GM19240 (cell line): ENCODE measurements around the gene REG3A.

ENCODE experiments used
- DNase-seq: peaks from one replicate; pipeline ENCODE4 v3.0.0; 2011; ENCODE audit warnings: low spot score; ENCODE audit not compliant: insufficient read length

Gene REG3A

GRCh38 chr2:79159653-79160052 is at the start of gene REG3A:
REG3A (minus strand) TSS chr2:79159753; CDS start chr2:79159405, 348 bp downstream.
- DNase-seq = no peak

DNA sequence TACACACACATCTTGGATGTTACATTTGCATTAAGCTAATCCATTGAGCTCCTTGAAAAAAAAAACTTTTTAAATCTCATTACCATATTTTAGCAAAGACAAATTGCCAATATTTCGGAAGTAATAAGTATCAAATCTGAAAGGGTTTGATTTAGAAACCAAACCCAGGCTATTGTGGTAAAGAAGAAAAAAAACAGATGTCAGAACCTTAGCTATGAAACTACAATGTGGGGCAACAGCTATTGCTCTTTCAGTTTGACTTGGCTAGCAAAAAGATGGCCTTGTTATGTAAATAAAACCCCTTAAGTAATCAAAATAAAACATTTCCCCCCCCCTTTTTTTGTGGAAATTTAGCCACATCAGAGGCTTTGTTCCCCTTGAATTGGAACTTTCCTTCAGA is 41.2 kb upstream of the REG3A start:
- no peak for DNase-seq

GRCh38 chr2:79191816-79192215 is 32.3 kb upstream of the REG3A start:
- DNase-seq = no peak

DNA sequence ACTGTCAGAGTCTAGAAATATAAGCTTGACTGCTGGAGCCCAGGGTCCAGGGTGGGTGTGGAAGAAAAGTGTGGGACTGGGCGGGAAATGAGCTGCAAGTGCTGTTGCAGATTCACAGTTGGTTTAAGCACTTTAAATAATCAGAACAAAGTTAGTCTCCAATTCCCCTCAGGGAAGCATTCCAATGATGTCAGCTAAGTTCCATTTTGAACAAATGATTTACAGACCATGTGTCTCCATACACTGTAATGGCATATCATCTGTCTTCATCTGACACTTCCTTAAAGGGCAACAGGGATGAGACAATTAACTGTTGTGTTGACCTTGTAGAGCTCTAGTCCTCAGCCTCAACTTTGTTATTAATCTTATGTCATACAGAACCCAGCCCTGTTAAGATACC is 31.5 kb upstream of the REG3A start:
- DNase-seq = no peak

DNA sequence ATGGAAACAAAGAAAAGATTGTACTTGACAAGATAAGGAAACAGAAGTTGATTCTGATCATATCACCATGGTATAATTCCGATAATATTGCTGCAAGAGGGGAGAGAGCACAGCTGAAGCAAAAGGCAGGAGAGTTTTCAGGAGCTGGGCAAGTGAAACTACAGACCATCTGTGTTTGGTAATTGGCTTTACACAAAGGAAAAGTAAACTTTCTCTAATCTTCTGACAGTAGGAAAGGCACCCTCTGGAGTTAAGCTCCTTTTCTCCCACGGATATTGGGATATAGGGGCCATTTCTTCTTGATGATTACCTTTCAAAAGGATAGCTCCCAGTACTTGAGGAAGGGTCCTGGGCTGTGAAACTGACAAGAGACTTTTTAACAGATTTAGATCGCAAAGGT is 29.9 kb upstream of the REG3A start:
- DNase-seq = no peak

DNA sequence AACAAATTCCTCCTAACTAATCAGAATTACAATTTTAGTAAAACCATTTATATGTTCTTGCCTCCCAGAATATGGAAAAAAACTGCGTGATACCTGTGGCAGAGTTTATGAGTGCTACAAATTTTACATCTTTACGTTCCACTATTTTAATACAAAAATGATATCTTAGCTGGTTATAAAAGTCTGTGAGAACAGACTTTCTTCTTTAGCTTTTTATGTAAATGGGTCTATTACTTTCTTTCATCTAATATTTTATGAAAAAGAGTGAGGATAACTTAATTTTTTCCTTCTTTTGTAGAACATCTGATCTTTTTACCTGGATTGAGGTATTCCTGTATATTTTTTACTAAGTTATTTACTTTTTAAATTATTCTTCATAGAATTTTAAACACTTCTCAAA is 22.1 kb upstream of the REG3A start:
- no peak for DNase-seq

DNA sequence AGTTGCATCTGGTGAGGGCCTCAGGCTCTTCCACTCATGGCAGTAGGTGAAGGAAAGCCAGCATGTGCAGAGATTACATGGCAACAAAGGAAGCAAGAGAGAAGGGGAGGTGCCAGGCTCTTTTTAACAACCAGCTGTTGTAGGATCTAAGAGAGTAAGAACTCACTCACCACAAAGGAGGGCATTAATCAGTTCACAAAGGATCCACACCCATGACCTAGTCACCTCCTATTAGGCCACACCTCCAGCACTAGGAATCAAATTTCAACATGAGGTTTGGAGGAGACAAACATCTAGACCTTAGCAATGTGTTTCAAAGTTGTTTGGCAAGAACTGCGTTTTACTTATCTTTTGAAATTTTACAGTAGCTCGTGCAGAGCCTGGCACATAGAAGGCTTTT is 20.5 kb upstream of the REG3A start:
- no peak for DNase-seq

DNA sequence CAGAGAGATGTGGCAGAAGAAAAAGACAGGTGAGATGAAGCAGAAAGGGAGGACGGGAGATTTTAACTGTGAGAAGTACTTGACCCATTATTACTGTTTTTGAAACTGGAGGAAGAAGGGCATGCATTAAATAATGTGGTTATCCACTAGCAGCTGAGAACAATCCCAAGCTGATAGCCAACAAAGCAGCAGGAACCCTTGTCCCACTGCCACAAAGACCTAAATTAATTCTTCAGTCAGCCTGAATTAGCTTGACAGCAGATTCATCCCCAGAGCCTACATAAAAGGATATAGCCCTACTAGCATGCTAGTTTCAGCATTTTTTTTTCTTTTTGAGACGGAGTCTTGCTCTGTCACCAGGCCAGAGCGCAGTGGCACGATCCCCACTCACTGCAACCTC is 19.5 kb upstream of the REG3A start:
- DNase-seq = no peak

GRCh38 chr2:79178076-79178674 is 18.6 kb upstream of the REG3A start:
- DNase-seq = no peak

DNA sequence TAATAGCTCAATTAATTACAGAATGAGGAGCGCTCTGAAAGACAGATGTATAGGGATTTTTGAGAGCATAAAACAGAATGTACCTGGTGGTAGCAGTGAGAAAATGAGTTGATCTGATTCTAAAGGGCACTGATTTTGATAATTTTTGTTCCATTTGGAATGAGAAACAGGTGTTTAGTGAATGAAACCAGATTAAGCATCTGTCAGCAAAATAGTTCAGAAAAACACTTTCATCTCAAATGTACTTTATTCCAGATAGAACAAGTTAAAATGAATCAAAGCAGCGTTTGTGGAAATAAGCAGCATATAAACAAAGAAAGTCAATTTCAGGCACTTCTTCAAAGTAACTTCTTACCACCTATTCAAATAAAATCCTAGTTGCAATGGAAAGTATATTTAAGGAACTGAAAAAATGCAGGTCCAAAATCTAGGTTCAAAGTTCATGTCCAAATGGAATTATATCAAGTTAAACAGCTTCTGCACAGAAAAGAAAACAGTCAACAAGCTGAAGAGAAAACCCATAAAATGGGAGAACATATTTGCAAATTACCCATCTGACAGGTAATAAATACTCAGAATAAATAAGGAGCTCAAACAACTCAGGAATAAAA is 11.9 kb upstream of the REG3A start:
- no peak for DNase-seq

DNA sequence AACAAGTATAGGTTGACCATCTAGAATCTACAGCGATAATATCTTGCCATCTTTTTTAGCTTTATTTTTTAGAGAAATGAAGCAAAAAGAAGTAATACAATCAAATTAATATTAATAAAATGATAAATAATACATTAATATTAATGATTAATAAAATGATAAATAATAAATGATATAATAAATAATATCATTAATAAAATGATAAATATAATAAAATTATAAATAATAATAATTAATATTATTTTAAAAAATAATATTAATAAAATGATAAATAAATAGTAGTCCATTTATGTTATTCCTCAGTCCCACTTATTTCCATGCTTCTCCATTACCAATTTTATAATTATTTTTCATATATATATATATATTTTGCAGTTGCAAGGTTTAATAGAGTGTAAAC is 3.2 kb upstream of the REG3A start:
- DNase-seq = no peak

DNA sequence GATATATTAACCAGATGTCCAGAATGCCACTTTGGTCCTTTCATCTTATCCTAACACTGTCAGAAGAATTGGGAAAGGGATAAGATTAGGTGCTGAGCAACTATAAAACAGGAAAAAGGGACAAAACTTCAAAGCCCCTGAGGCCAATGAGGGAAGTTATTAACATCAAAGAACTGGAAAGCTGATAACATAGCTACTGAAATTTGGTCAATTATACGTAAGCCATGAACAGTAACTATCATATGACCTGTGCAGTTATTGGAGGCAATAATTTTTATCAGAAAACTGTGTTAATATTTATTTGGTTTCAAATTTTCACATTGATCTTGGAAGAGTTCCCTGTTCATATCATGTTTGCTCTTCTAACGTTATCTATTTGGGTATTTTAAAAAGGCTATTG is 2.6 kb upstream of the REG3A start:
- DNase-seq = no peak

DNA sequence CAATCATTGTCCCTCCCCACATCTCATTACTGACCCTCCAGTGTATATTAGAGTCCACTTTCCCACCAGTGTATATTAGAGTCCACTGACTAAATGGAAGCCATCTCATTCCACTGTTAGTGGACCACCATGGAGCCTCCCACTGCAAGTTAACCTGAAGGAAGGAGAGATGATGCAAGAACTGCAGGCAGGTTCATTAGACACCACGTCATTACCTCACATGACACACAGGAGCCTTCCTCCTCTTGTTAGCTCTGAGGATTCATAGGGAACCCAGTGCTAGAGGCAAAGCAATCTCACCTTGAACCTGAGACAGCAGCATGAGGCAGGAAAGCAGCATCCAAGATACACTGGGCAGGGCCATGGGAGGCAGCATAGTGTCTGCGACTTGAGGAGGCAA is 523 bp downstream of the REG3A start:
- DNase-seq = no peak

GRCh38 chr2:79155826-79156476 is 3.6 kb downstream of the REG3A start:
- no peak for DNase-seq

- no peak for DNase-seq
These were observed 20.1 kb downstream of the REG3A start for GRCh38 chr2:79139423-79139822.

DNA sequence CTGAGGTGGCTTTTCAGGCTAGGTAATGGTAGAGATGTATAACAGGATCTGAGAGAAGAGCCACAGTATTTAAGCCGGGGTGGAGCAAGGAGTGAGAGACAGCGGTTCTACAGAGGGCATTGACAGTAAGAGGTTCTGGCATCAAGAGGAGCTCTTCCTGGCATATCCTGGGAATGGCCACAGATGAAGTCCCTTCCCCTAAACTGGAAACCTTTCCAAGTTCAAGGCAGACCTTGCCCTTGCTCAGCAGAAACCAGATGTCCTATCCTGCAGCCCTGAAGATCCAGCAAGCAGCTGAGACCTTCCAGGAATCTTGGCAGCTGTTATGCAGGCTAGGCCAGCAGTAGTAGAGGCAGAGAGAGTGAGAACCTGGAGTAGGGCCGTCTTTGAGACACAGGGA is 21.2 kb downstream of the REG3A start:
- DNase-seq = no peak

DNA sequence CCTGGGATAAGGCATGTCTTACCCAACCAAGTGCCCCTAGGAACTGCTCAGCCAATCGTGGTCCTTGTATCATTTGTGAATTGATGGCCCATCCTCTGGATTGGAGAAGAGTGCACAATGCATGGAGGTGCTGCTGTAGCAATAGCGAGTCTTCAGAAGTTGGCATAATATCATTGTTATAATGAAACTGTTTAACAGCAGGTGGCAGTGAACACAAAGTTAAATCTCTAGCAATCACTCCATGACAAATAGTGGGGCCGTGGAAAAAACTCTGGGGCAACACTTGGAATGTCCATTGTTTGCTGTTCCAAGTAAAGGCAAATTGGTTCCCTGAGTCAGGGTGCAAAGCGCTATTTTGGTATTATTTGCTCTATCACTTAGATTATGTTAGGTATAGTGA is 27.9 kb downstream of the REG3A start:
- no peak for DNase-seq

- DNase-seq = no peak
These were observed 29.7 kb downstream of the REG3A start for GRCh38 chr2:79129804-79130203.

- no peak for DNase-seq
These were observed 30.3 kb downstream of the REG3A start for GRCh38 chr2:79129260-79129659.

DNA sequence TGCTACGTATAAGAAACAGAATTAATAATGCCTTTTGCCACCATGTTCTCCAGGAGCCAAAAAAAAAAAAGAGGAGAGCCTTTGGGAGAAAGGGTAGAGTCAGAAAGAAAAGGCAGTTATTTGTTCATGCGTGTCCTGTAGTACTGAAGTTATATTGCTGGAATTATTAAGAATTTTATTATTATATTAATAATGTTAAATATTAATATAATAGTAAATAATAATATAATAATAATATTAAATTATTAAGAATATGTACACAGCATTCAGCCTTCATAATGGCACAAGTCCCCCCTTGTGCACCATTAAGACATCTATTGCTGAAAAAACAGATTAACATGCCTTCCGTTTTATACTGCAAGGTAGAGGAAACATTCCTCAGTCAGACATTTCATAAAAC is 31.1 kb downstream of the REG3A start:
- no peak for DNase-seq

DNA sequence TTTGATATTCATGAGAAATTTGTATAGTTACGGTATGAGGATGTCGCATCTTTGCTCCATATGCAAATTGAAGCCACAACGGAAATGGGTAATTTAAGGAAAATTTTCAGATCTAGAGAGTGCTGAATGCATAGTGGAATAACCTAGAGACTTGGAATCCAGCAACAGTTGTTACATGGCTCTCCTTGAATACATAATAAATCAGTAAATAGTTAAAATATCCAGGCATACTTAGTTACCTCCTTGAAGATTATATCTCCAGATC is 33.9 kb downstream of the REG3A start:
- no peak for DNase-seq

DNA sequence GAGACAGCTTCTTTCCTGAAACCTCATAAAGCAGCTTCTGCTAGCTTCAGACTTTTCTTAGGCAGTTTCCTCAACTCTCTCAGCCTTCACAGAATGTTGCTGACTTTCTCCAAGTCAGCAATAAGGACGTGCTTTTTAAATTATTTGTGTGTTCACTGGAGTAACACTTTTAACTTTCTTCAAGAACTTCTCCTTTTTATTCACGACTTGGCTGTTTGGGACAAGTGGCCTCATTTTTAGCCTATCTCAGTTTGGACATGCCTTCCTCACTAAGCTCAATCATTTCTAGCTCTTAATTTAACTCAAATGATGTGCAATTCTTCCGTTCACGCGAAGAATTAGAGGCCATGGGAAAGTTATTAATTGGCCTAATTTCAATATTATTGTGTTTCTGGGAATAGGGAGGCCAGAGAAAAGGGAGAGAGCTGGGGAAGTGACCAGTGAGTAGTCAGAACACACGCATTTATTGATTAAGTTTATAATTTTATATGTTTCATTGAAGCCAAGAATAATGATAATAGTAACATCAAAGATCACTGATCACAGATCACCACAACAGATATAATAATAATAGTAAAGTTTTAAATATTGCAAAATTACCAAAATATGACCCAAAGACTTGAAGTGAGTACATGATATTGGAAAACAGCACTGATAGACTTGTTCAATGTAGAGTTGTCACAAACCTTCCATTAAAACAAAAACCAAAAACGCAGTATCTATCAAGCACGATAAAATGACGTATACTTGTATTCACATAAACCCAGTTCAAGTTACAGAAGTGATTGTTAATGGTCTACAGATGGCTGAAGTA is 34.4 kb downstream of the REG3A start:
- no peak for DNase-seq

GRCh38 chr2:79122676-79123075 is 36.9 kb downstream of the REG3A start:
- no peak for DNase-seq
